Progenitor cell of endocrine pancreas (in vitro differentiated cells): Measurements from ENCODE around the gene SLC15A2. TPM values are rescaled to one million over a fixed set of nuclear protein-coding genes. Genes with fewer than 3 reads are reported as not detected.

Experiments used
- DNase-seq: peaks from one replicate; pipeline ENCODE4 v3.0.0; 2021; ENCODE audit warnings: low spot score; ENCODE audit not compliant: unreplicated experiment
- H3K27ac Mint-ChIP-seq: 2 replicates; pipeline ENCODE4 v1.8.0; 2021; ENCODE audit warnings: mild to moderate bottlenecking, moderate library complexity, mixed read lengths
- H3K27me3 Mint-ChIP-seq: 2 replicates; pipeline ENCODE4 v1.8.0; 2021; ENCODE audit warnings: mixed read lengths
- H3K36me3 Mint-ChIP-seq: 2 replicates; pipeline ENCODE4 v1.8.0; 2022; ENCODE audit warnings: mixed read lengths; ENCODE audit not compliant: insufficient read depth
- H3K4me1 Mint-ChIP-seq: 2 replicates; pipeline ENCODE4 v1.8.0; 2021; ENCODE audit warnings: low read depth, mixed read lengths
- H3K4me3 Mint-ChIP-seq: 2 replicates; pipeline ENCODE4 v1.8.0; 2021; ENCODE audit warnings: low read depth, mild to moderate bottlenecking, moderate library complexity, mixed read lengths
- H3K9me3 Mint-ChIP-seq: 2 replicates; pipeline ENCODE4 v1.8.0; 2021; ENCODE audit warnings: low read depth, mixed read lengths
- total RNA-seq: library from RNA; stranded (reverse); gene quantifications from 2 replicates; pipeline ENCODE4 v1.2.1, GENCODE V29; 2021
- TF ChIP-seq, protein P1 (sequence below): fragments of 200-600 bp; sonication (generic); IDR thresholded peaks from one replicate; pipeline ENCODE4 v1.5.0; 2021; ENCODE audit warnings: antibody characterized with exemption, mild to moderate bottlenecking; ENCODE audit not compliant: unreplicated experiment

SLC15A2 gene
- total RNA-seq, 1 donor from 2014 or later, result 4.2 TPM

DNA sequence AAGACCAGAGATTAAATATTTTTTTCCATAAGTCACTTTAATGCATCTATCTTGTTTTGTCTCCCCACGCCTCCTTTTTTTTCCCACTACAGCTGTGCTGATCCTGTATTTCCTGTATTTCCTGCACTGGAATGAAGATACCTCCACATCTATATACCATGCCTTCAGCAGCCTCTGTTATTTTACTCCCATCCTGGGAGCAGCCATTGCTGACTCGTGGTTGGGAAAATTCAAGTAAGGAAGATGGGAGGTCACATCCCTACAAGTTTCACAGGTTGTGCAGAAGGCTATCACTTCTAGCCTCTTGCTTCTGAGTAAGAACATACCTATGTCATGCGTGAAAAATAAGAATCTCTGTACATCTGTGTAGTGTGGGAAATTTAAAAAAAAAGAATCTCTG is 3.1 kb downstream of the SLC15A2 start:
- TF ChIP-seq, protein P1, sequence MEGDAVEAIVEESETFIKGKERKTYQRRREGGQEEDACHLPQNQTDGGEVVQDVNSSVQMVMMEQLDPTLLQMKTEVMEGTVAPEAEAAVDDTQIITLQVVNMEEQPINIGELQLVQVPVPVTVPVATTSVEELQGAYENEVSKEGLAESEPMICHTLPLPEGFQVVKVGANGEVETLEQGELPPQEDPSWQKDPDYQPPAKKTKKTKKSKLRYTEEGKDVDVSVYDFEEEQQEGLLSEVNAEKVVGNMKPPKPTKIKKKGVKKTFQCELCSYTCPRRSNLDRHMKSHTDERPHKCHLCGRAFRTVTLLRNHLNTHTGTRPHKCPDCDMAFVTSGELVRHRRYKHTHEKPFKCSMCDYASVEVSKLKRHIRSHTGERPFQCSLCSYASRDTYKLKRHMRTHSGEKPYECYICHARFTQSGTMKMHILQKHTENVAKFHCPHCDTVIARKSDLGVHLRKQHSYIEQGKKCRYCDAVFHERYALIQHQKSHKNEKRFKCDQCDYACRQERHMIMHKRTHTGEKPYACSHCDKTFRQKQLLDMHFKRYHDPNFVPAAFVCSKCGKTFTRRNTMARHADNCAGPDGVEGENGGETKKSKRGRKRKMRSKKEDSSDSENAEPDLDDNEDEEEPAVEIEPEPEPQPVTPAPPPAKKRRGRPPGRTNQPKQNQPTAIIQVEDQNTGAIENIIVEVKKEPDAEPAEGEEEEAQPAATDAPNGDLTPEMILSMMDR, result no peak
- Mint-ChIP-seq H3K4me1 (peaks cover 14% of the 10 kb centered on the region), H3K4me3 (no peak overlapping the region), H3K9me3 (peaks cover 3% of the 10 kb centered on the region), H3K36me3 (peaks cover 2% of the 10 kb centered on the region), H3K27ac (no peak overlapping the region), H3K27me3 (no peaks in the 10 kb centered on the region)
- DNase-seq, result no peak

DNA sequence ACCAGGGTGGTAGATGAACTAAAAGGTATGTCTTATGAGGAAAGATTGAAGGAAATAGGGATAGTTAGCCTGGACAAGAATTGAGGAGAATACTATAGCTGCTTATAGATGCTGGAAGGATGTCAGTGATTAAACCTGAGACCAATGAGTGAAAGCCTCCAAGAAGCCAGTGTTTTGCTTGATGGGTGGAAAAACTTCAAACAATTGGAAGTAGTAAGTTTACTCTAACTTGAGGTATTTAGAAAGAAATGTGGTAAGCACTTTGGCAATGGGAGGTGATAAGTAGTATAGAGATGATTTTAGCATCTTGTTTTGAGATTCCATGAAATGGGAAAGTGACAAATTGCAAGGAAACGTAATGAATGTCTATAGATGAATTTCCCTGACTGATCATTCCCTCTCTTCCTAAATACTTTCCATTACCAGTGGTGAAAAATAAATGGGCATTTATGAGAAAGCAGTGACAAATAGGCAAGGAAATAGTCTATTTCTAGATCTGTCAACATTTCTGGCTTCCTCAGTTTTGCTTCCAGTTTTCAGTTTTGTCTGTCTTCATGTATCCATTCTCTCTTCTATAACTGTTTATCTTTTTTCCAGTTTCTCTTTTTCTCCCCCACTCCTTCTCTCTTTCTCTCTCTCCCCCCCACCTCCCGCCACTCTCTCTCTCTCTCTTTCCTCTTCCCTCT is 19.2 kb downstream of the SLC15A2 start:
- peaks cover 6% of the 10 kb centered on the region for H3K27me3 Mint-ChIP-seq
- H3K4me1 Mint-ChIP-seq, result peaks cover 13% of the 10 kb centered on the region
- DNase-seq, result no peak
- TF ChIP-seq, protein P1, result no peak
- peaks cover 8% of the 10 kb centered on the region for H3K36me3 Mint-ChIP-seq
- H3K4me3 Mint-ChIP-seq, result no peak overlapping the region
- peaks cover 2% of the 10 kb centered on the region for H3K9me3 Mint-ChIP-seq
- H3K27ac Mint-ChIP-seq, result no peak overlapping the region

DNA sequence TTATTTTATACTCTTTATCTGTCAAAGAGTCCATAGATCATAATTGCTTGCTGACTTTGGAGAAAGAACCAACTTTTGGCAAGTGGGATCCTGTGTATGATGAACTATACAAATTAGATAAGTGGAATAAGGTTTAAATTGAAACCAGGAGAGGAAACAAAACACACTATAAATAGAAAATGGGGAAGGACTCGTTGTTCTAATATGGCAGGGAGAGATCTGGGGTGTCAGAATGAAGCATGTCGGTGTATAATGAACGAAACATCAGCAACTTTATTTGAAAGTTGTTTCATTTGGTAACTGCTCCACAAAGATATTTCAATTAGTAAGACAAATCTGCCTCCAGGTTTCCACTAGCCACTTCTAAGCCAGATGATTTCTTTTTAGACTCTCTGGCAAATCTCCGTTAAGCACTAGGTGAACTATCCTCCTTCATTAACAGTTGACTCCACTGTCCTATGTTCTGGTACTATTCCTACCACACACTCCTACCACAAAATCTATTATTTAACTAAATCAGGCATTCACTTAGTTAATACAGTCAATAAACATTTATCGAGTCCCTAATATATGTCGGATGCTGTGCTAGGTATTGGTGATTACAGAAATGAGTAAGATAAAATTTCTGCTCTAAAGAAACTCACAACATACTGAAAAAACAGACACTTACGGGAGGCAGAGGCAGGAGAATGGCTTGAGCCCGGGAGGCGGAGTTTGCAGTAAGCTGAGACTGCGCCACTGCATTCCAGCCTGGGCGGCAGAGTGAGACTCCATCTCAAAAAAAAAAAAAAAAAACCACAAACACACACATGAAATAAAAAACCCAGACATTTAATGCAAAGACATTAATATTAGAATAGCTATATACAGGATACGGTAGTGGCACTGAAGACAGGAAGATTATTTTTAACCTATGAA is 20.1 kb downstream of the SLC15A2 start:
- no peak for DNase-seq
- Mint-ChIP-seq H3K9me3 (no peaks in the 10 kb centered on the region), H3K27ac (peak overlapping the region; percentile 73), H3K4me1 (peaks cover 15% of the 10 kb centered on the region), H3K36me3 (peaks cover 4% of the 10 kb centered on the region), H3K4me3 (no peak overlapping the region), H3K27me3 (peaks cover 6% of the 10 kb centered on the region)
- TF ChIP-seq, protein P1, result no peak

DNA sequence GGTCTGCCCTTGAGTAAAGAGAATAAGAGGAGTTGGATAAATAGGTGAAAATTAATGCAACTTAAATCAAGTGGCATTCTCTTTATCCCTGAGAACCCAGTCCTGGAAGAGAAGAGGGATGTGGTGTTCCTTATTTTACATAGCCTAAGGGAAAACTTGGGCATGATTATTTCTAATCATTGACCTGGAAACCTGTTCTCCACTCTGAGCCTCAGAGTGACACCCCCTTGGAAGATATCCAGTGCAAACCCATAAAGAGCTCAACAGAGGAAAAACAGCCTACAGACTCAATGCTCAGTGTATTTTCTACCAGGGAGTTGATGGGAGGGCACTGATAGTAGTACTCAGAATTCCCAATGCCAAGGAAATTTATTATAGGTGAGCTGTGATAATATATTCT is 22.0 kb downstream of the SLC15A2 start:
- H3K27me3 Mint-ChIP-seq, result peaks cover 13% of the 10 kb centered on the region
- H3K9me3 Mint-ChIP-seq, result peaks cover 7% of the 10 kb centered on the region
- H3K36me3 Mint-ChIP-seq, result peaks cover 5% of the 10 kb centered on the region
- DNase-seq, result no peak
- no peak overlapping the region for H3K27ac Mint-ChIP-seq
- TF ChIP-seq, protein P1, result no peak
- H3K4me1 Mint-ChIP-seq, result peaks cover 16% of the 10 kb centered on the region
- no peak overlapping the region for H3K4me3 Mint-ChIP-seq

DNA sequence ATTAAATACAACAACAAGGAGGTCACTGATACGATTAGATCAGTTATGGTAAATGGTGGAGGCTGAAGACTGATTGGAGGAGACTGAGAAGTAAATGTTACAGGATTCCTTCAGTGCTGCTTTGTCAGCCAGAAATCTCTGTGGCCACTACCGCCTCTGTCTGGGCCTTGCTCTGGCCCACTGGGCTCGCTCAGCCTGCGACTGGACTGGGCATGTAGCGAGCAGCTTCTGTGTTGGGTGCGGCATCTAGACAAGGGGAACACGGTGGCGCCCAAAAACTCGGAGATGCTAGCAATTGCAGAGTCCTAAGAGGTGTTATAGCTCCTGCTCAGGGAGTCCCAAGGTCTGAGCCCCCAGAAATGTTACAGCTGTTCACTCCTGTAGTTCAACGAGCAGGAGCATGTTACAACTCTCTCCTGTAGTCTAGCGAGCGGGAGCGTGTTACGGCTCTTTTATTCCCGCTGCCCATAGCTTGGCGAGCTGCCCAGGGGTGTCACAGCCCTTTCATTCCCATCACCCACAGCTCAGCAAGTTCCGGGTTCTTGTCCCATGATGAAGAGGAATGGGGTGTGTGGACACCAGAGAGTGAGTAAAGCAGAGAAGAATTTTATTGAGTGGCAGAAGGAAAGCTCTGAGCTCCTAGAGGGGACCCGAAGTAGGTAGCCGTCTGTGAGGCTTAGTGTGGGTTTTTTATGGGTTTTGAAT is 24.7 kb downstream of the SLC15A2 start:
- H3K9me3 Mint-ChIP-seq, result peaks cover 7% of the 10 kb centered on the region
- peaks cover 30% of the 10 kb centered on the region for H3K4me1 Mint-ChIP-seq
- TF ChIP-seq, protein P1, result no peak
- DNase-seq, result no peak
- H3K27me3 Mint-ChIP-seq, result peaks cover 17% of the 10 kb centered on the region
- no peak overlapping the region for H3K27ac Mint-ChIP-seq
- no peak overlapping the region for H3K4me3 Mint-ChIP-seq
- H3K36me3 Mint-ChIP-seq, result peaks cover 5% of the 10 kb centered on the region
